GM12874 (cell line): ENCODE results near the gene SYCE1L.

Experiments
- TF ChIP-seq, protein P1 (sequence below): IDR thresholded peaks from 2 replicates; pipeline ENCODE4 v1.5.1; 2011; ENCODE audit warnings: low read depth, mild to moderate bottlenecking, control low read depth, low read length, moderate library complexity; ENCODE audit not compliant: insufficient read depth

The SYCE1L gene

DNA sequence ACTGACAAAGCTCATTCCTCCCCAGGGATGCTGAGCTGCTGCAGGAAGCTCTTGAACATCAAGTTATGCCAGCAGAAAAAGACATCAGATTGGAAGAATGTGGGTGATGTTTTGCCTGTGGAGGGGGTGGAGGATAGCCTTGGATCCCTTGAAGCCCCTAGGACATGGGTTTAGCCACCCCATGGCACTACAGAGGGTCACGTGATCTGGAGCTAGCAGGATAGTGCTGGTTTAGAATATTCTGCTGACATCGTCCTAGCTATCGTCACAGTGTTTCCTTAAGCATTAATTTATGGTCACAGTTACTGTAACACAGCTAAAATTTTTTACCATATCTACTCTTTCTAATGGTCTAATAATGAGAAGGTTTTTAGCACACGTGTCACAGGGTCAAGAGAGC, 28.4 kb upstream of the SYCE1L start:
- TF ChIP-seq, protein P1, sequence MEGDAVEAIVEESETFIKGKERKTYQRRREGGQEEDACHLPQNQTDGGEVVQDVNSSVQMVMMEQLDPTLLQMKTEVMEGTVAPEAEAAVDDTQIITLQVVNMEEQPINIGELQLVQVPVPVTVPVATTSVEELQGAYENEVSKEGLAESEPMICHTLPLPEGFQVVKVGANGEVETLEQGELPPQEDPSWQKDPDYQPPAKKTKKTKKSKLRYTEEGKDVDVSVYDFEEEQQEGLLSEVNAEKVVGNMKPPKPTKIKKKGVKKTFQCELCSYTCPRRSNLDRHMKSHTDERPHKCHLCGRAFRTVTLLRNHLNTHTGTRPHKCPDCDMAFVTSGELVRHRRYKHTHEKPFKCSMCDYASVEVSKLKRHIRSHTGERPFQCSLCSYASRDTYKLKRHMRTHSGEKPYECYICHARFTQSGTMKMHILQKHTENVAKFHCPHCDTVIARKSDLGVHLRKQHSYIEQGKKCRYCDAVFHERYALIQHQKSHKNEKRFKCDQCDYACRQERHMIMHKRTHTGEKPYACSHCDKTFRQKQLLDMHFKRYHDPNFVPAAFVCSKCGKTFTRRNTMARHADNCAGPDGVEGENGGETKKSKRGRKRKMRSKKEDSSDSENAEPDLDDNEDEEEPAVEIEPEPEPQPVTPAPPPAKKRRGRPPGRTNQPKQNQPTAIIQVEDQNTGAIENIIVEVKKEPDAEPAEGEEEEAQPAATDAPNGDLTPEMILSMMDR, result no peak

DNA sequence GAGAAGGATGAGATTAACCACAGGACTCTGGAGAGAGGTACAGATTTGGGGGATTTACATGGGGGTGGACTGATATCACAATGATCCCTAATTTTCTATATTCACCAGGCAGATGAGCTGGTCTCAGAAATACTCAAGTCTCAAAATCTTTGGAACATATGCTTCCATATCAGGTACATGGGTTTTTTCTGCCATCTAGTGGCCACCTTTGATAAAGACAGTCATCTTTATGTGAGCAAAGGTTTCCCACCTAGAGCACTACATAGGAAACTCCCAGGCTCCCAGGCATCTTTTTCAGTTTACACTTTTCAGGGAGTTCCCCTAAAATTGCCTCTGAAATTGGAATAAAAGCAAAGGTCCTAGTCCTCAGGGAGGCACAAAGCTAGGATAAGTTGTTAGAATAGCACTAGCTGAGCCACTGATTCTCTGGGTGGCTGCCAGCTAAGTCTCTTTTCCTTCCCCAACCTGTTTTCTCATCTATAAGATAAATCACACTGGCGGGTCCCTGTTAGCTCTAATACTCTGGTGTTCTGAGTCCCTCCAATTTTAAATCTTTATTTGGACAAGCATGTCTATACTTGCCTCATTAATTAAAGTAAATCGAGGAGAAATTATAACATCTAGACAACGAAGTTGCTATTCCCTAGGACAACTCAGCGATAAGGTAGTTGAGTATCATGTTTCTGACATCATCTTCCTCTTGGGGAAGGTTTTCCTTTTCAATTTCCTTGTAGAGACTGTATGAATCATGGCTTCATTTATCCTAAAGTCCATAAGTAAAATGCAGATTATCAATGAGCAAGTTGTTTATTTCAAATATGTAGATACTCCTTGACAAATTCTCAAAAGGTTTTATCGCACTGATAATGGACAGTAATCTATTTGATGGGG, 27.2 kb upstream of the SYCE1L start:
- TF ChIP-seq, protein P1, result peak; percentile 51; the same call in 1 of the 2 replicates

DNA sequence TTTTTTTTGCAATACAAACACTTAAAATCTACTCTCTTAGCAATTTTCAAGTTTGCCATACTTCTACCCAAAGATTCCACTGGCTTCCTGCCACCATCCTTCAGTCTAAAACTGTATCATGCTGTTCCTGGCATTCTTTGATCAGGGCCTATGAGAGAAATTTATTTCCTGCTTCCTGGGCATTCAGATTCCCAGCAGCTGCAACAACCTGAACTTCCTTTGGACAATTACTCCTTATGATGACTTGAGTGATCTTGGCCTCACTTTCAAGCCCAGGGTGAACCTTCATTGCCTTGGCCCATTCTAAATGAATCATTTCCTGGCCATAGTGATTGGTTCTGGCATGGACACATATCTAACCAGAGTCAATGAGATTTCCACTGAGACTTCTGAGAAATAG, 26.3 kb upstream of the SYCE1L start:
- TF ChIP-seq, protein P1, result no peak

DNA sequence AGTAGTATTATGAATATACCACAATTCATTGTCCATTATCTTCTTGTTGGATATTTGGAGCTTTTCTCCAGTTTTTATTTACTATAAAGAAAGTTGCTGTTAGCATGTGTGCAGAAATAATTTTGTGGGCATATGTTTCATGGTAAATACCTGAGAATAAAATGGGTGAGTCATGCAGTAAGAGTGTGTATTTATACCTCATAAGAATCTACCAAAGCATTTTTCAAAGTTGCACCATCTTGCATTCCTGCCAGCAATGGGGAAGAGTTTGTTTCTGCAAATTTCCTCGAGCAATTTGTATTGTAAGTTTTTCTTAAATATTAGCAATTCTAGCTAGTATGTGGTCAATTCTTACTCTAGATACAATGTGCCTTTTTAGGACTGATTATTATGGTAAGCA, 16.1 kb upstream of the SYCE1L start:
- TF ChIP-seq, protein P1, result no peak

DNA sequence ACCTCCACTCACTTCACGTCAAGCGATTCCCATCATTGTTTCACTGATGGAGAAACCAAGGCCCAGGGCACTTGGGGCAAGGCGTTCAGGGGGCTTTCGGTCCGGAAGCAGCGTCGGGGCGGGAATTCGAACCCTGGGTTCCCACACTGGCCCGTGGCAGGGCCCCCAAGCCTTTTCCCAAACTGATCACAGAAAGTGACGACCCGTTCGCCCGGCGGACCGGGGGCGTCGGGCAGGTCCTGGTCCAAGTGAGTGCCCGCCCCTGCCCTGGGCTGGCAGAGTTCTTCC, 9.1 kb upstream of the SYCE1L start:
- TF ChIP-seq, protein P1, result no peak

DNA sequence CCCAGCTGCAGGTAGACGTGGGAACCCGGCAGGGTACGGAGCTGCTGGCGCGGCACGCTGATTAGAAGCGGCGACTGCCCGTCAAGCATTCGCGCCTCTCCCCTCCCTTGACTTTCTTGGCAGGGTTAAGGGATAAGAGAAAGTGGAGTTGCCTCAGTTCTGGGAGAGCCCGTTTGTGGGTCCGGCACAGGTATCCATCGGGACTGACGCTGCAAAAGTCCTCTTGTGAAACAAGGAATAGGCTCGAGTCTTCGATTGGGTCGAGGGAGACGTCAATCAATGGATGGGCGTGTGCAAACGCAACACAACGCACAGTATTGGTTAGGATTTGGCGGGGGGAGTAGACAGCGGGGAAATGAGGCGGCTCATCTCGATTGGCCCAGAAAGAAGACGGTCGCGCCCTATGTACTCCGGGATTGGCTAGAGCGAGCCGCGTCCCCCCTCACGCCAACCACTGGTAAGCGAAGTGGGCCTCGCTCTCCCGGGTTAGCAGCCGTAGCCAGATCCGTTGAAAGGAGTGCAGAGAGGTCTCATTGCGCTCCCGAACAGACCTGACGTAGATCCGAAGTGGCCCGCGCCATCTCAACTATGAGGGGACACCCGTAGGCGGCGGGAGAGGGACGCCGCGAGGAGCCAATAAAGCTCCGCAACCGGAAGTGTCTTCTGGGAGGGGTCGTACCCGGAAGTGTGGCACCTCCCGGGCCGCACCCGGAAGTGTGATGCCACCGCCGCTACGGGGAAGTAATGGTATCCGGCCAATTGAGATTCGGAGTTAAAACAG, 8.5 kb upstream of the SYCE1L start, which contains the start of gene MON1B:
Gene MON1B, plus strand, starts transcription at position 713 of the 781 bp plus-strand sequence. CDS start 296 bp downstream, outside the sequence.
- TF ChIP-seq, protein P1, result no peak

DNA sequence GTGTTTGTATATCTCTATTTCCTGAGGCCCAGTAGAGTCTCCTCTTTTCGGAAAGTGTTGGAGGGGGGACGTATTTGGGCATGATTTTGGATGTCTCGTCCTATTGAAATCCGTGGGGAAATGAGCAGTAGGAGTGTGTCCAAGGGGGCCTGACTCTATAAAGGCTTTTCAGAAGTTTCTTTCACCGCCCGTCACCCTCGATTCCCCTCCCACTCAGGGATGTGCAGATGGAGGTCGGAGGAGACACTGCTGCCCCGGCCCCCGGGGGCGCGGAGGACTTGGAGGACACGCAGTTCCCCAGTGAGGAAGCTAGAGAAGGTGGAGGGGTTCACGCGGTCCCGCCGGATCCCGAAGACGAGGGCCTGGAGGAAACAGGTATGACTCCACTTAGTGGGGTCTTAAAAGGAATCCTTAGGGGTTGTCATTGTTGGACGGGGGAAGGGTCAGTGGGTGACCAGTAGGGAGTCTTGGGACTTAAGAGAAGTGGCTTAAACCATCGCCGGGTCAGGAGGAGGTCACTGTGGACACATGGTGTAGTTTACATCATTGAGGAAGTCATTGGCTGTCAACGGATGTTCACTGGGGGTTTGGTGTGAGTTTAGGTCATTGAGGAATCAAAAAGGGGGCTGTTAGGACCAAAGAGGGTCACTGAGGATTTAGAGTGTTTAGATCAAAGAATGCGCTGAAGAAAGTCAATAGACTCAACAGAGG, 7.8 kb upstream of the SYCE1L start:
- TF ChIP-seq, protein P1, result no peak
